KMS-11 (cell line): ENCODE data around the gene ZNF106.

Source experiments
- H2AFZ ChIP-seq: fragments of 200-600 bp; sonication (generic); 2 replicates; pipeline ENCODE4 v1.6.1; 2016; ENCODE audit warnings: antibody characterized with exemption, mixed run types, low read depth
- H3K27ac ChIP-seq: fragments of 200-600 bp; sonication (generic); 2 replicates; pipeline ENCODE4 v1.6.1; 2016; ENCODE audit warnings: mild to moderate bottlenecking, mixed run types
- H3K27me3 ChIP-seq: fragments of 200-600 bp; sonication (generic); 2 replicates; pipeline ENCODE4 v1.6.1; 2017; ENCODE audit warnings: mild to moderate bottlenecking, low read depth, mixed run types, moderate library complexity; ENCODE audit not compliant: insufficient read depth
- H3K36me3 ChIP-seq: fragments of 200-600 bp; sonication (generic); 2 replicates; pipeline ENCODE4 v1.6.1; 2017; ENCODE audit warnings: mild to moderate bottlenecking, mixed run types; ENCODE audit not compliant: insufficient read depth
- H3K4me1 ChIP-seq: fragments of 200-600 bp; sonication (generic); 2 replicates; pipeline ENCODE4 v1.6.1; 2016; ENCODE audit warnings: mild to moderate bottlenecking, low read depth, mixed run types; ENCODE audit not compliant: poor library complexity, severe bottlenecking
- H3K4me2 ChIP-seq: fragments of 200-600 bp; sonication (generic); 2 replicates; pipeline ENCODE4 v1.7.0; 2016; ENCODE audit warnings: mild to moderate bottlenecking, mixed run types
- H3K4me3 ChIP-seq: fragments of 200-600 bp; sonication (generic); IDR thresholded peaks from 2 replicates; pipeline ENCODE4 v1.6.1; 2017; ENCODE audit warnings: low read depth, low read length, mixed read lengths; ENCODE audit not compliant: insufficient read depth
- H3K79me2 ChIP-seq: fragments of 200-600 bp; sonication (generic); 2 replicates; pipeline ENCODE4 v1.6.1; 2016; ENCODE audit warnings: low read depth, mixed run types; ENCODE audit not compliant: insufficient read depth
- H3K9ac ChIP-seq: fragments of 200-600 bp; sonication (generic); 2 replicates; pipeline ENCODE4 v1.6.1; 2016; ENCODE audit warnings: mild to moderate bottlenecking, mixed run types
- H4K20me1 ChIP-seq: fragments of 200-600 bp; sonication (generic); 2 replicates; pipeline ENCODE4 v1.6.1; 2016; ENCODE audit warnings: mild to moderate bottlenecking, mixed run types; ENCODE audit not compliant: insufficient read depth
- CTCF ChIP-seq: fragments of 200-600 bp; sonication (generic); conservative IDR thresholded peaks from 2 replicates; pipeline ENCODE4 v1.6.1; 2017; ENCODE audit warnings: low read depth, mild to moderate bottlenecking, antibody characterized with exemption, low read length, moderate library complexity, mixed read lengths

ZNF106 gene

GRCh38 chr15:42445551-42445950 is 45.4 kb downstream of the ZNF106 start:
- no peaks in the 10 kb centered on the region for H3K4me1 ChIP-seq
- H3K4me3 ChIP-seq, result no peak overlapping the region
- H3K79me2 ChIP-seq, result no peaks in the 10 kb centered on the region
- H2AFZ ChIP-seq, result no peak overlapping the region
- no peaks in the 10 kb centered on the region for H3K27me3 ChIP-seq
- no peak overlapping the region for H3K27ac ChIP-seq
- H4K20me1 ChIP-seq, result no peaks in the 10 kb centered on the region
- H3K4me2 ChIP-seq, result no peak overlapping the region
- H3K9ac ChIP-seq, result no peak overlapping the region
- H3K36me3 ChIP-seq, result no peaks in the 10 kb centered on the region
- no peak for TF ChIP-seq CTCF

- Histone ChIP-seq H3K27ac (no peak overlapping the region), H4K20me1 (no peaks in the 10 kb centered on the region), H3K27me3 (no peaks in the 10 kb centered on the region), H2AFZ (no peak overlapping the region), H3K4me2 (no peak overlapping the region), H3K9ac (no peak overlapping the region), H3K36me3 (no peaks in the 10 kb centered on the region), H3K4me3 (no peak overlapping the region), H3K4me1 (no peaks in the 10 kb centered on the region), H3K79me2 (no peaks in the 10 kb centered on the region)
- no peak for TF ChIP-seq CTCF
Observed at GRCh38 chr15:42444415-42445063, 46.4 kb downstream of the ZNF106 start.

DNA sequence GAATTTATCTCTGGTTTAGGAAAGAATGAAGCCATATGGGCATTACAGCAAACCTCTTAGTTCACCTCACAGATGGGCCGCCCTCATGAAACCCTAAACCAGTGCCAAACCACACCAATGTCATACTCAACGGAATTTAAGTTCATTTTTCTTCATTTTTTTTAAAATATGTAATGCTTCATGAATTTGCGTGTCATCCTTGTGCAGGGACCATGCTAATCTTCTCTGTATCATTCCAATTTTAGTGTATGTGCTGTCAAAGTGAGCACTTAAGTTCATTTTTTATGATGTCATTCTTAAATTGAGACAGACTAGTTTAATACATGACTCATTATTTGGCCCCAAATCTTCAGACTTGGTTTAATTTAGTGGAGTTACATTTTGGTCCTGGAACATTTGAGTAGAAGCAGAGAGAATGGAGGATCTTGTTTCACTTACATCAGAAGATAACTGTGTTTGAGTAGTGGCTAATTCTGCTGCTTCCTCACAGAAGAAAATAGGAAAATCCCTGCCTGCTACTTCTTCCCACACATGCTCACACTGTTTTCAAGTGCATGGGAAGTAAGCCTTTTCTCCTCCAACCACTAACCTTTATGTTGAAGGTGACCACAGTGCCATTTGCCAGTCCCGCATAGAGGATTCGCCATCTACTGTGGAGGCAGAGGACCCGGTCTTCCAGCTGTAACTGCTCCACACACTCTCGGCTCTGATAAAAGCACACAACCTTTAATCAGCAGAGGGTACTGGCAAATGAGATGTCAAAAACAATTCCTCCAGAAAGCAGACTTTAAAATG is 63.3 kb downstream of the ZNF106 start:
- H3K4me3 ChIP-seq, result no peak overlapping the region
- H3K4me1 ChIP-seq, result no peaks in the 10 kb centered on the region
- no peak for TF ChIP-seq CTCF
- no peak overlapping the region for H3K4me2 ChIP-seq
- H3K27ac ChIP-seq, result no peak overlapping the region
- H2AFZ ChIP-seq, result no peak overlapping the region
- H3K27me3 ChIP-seq, result no peaks in the 10 kb centered on the region
- H3K9ac ChIP-seq, result no peak overlapping the region
- H3K79me2 ChIP-seq, result no peaks in the 10 kb centered on the region
- 0 out of 2 replicates have a peak, but pooled peaks cover 5% of the 10 kb centered on the region for H3K36me3 ChIP-seq
- no peaks in the 10 kb centered on the region for H4K20me1 ChIP-seq

GRCh38 chr15:42421376-42421775 is 69.6 kb downstream of the ZNF106 start:
- no peak for TF ChIP-seq CTCF
- Histone ChIP-seq H3K27me3 (no peaks in the 10 kb centered on the region), H3K9ac (no peak overlapping the region), H3K27ac (no peak overlapping the region), H2AFZ (no peak overlapping the region), H3K4me1 (no peaks in the 10 kb centered on the region), H3K4me3 (no peak overlapping the region), H4K20me1 (no peaks in the 10 kb centered on the region), H3K36me3 (peaks cover 5% of the 10 kb centered on the region; the same call in 1 of the 2 replicates), H3K4me2 (no peak overlapping the region), H3K79me2 (no peaks in the 10 kb centered on the region)
